ENCODE measurements around the gene YKT6.

Gene YKT6

DNA sequence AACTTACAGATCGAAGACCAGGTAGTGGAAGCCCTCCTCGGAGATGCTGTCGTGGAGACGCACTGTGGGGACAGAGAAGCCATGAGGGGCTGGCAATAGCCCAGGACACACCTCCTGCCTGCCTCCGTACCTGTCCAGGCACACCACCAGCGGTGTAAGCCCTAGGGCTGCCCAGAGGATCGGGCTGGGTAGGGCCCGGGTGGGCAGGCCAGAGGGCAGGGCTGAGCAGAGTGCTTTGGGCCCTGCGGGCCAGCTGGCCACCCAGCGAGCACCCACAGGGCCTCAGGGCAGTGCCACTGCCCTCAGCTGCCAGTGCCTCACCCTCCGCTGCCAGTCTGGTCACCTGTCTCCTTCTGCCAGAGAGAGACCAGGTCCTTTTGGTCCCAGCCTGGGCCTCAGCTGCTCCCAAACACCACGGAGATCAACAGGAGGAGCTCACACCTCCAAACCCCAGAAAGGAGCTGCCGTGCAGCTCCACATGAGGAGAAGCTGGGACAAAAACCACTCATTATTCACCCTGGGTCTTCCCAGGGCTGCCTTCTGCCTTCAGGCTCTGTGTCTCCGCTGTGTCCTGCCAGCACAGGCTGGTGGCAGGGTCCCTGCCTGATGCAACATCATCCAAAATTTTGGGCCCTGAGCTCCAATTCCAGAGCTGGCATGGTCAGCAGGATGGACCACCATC lies 58.2 kb downstream of the YKT6 start:
- DNase-seq (ENCODE audit: low read depth), result no peak

DNA sequence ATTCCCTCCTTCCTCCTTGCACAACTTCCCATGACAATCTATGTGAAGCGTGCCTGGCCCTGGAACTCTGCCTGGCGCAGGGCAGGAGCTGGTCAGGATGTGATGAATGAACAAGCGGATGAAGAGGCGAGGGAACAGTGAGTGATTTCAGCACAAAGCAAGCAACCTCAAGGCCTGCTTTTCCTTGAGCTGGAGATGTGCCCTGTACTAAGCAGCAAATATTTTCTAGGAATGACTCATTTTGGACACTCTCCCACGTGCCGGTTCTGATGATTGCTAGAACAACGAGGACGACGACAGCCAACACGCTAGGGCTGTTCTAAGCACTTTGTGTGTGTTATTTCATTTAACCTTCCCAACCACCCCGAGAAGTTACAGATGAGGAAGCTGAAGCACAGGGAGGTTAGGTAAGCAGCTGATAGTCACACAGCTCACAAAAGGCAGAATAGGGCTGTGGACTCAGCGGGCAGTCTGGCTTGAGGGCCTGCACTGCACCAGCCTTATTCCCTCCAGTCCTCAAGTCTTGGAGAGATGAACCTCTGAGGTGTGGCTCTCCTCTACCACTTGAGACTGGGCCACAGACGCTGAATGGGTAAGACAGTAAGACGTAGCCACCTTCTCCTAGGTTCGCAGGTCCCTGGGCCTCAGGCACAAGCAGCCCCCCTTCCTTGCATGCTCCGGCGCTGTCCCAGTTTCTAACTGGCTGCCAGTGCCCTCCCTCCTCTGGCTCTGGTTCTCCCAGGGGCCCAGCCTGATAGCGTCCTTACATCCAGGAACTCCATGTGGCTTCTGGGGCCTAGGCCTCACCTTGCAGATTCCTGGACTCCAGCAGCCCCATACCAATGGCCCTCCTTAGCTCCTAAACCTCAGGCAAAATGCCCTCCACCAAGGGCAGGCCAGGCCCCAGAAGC lies 59.0 kb downstream of the YKT6 start:
- DNase-seq (ENCODE audit: low read depth), result peak; percentile 95

DNA sequence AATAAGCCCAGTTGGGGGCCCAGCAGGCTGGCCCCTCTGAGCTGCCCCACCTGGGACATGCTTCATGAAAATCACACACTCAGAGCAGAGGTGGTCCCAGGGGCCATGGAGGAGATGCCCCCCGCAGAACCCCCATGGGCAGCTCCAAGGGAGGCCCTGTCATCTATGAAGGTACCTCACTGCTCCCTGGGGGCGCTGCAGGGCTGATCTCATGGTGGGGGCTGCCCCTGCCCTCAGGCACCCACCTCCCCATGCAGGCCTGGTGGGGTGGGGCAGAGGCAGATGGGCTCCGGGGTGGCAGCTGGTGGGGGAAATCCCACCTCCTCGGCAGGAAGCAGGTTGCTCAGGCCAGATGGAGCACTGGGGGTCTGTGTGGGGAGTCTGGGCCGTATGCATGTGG lies 60.5 kb downstream of the YKT6 start:
- no peak for DNase-seq (ENCODE audit: low read depth)

GRCh38 chr7:44262031-44262430 lies 61.3 kb downstream of the YKT6 start:
- no peak for DNase-seq (ENCODE audit: low read depth)

- no peak for DNase-seq (ENCODE audit: low read depth)
Measured at GRCh38 chr7:44263326-44264082, 62.7 kb downstream of the YKT6 start.

Measured in HS-5 (cell line).